CD14-positive monocyte (primary cell): ENCODE data around the gene EIF1. TPM values are rescaled to one million over a fixed set of nuclear protein-coding genes. Genes with fewer than 3 reads are reported as not detected.

Source experiments
- DNase-seq, 3 donors: peaks; one replicate each; pipeline ENCODE4 v3.0.0-alpha.2; 2011 to 2022
- H2AFZ ChIP-seq: 2 replicates; pipeline ENCODE4 v1.6.0; 2012; ENCODE audit warnings: mild to moderate bottlenecking, low read depth, low read length, inconsistent platforms; ENCODE audit not compliant: insufficient read depth, poor library complexity, severe bottlenecking
- H3K27ac ChIP-seq, 2 donors: 1 replicate in 1 of 2; 2 replicates in 1 of 2; pipeline ENCODE4 v1.5.1; 2012 to 2013; ENCODE audit warnings: low read length in 2 of 2, control low read depth in 1 of 2, inconsistent platforms in 1 of 2, low read depth in 1 of 2, mild to moderate bottlenecking in 1 of 2
- H3K27me3 ChIP-seq, 2 donors: one replicate each; pipeline versions ENCODE4 v1.6.0 to v1.6.1; 2011 to 2013; ENCODE audit warnings: low read length in 2 of 2; ENCODE audit not compliant: control insufficient read depth in 2 of 2, insufficient read depth in 2 of 2
- H3K36me3 ChIP-seq, 2 donors: replicated peaks in 1 of 2; 1 replicate in 1 of 2; 2 replicates in 1 of 2; pipeline versions ENCODE4 v1.5.1 to v1.6.1; 2012 to 2013; ENCODE audit warnings: low read length in 2 of 2, control low read depth in 1 of 2, inconsistent platforms in 1 of 2, mild to moderate bottlenecking in 1 of 2; ENCODE audit not compliant: insufficient read depth in 2 of 2, control insufficient read depth in 1 of 2
- H3K4me1 ChIP-seq, 2 donors: 1 replicate in 1 of 2; 2 replicates in 1 of 2; pipeline versions ENCODE4 v1.5.1 to v1.6.1; 2012 to 2013; ENCODE audit warnings: low read length in 2 of 2, control low read depth in 1 of 2, inconsistent platforms in 1 of 2, mild to moderate bottlenecking in 1 of 2, moderate library complexity in 1 of 2; ENCODE audit not compliant: insufficient read depth in 2 of 2, control insufficient read depth in 1 of 2
- H3K4me2 ChIP-seq: replicated peaks from 2 replicates; pipeline ENCODE3; 2012; ENCODE audit warnings: low read length, moderate library complexity, mild to moderate bottlenecking; ENCODE audit not compliant: poor library complexity, severe bottlenecking; ENCODE audit errors: extremely low read depth
- H3K4me3 ChIP-seq, 3 experiments: fragments of 200-600 bp in 1 of 3; sonication (generic) in 1 of 3; replicated peaks in 1 of 3; 1 replicate in 2 of 3; 2 replicates in 1 of 3; pipeline ENCODE4 v1.5.1; 2011 to 2013; ENCODE audit warnings: low read length in 3 of 3, mild to moderate bottlenecking in 3 of 3, control low read depth in 2 of 3, low read depth in 2 of 3, inconsistent platforms in 1 of 3, moderate library complexity in 1 of 3
- H3K79me2 ChIP-seq: 2 replicates; pipeline ENCODE4 v1.6.0; 2012; ENCODE audit warnings: mild to moderate bottlenecking, control low read depth, inconsistent platforms, low read length, moderate library complexity; ENCODE audit not compliant: insufficient read depth
- H3K9ac ChIP-seq: 2 replicates; pipeline ENCODE4 v1.6.0; 2017; ENCODE audit warnings: low read length, mild to moderate bottlenecking; ENCODE audit not compliant: insufficient read depth, poor library complexity, severe bottlenecking
- H3K9me3 ChIP-seq, 2 donors: replicated peaks in 1 of 2; 1 replicate in 1 of 2; 2 replicates in 1 of 2; pipeline versions ENCODE4 v1.5.1 to v1.6.1; 2012 to 2013; ENCODE audit warnings: low read length in 2 of 2, control low read depth in 1 of 2; ENCODE audit not compliant: control insufficient read depth in 1 of 2, insufficient read depth in 1 of 2
- H4K20me1 ChIP-seq: 2 replicates; pipeline ENCODE4 v1.6.0; 2012; ENCODE audit warnings: mild to moderate bottlenecking, low read length, control low read depth, moderate library complexity; ENCODE audit not compliant: insufficient read depth
- H3K27ac Mint-ChIP-seq, 7 donors: one replicate each; pipeline ENCODE4 v1.8.0; 2020; ENCODE audit warnings: mild to moderate bottlenecking in 7 of 7, mixed read lengths in 7 of 7, moderate library complexity in 6 of 7, inconsistent platforms in 2 of 7
- H3K27me3 Mint-ChIP-seq, 3 donors: one replicate each; pipeline ENCODE4 v1.8.0; 2021 to 2022; ENCODE audit warnings: low read depth in 3 of 3, mild to moderate bottlenecking in 3 of 3, mixed read lengths in 3 of 3, moderate library complexity in 3 of 3, inconsistent platforms in 1 of 3
- H3K36me3 Mint-ChIP-seq, 2 donors: one replicate each; pipeline ENCODE4 v1.8.0; 2020; ENCODE audit warnings: mixed read lengths in 2 of 2, inconsistent platforms in 1 of 2, mild to moderate bottlenecking in 1 of 2
- H3K4me1 Mint-ChIP-seq: one replicate; pipeline ENCODE4 v1.8.0; 2020; ENCODE audit warnings: mild to moderate bottlenecking, mixed read lengths
- H3K4me3 Mint-ChIP-seq, 2 donors: one replicate each; pipeline ENCODE4 v1.8.0; 2020; ENCODE audit warnings: mild to moderate bottlenecking in 2 of 2, mixed read lengths in 2 of 2, moderate library complexity in 1 of 2
- H3K9me3 Mint-ChIP-seq, 7 donors: one replicate each; pipeline ENCODE4 v1.8.0; 2020 to 2022; ENCODE audit warnings: mixed read lengths in 7 of 7, mild to moderate bottlenecking in 6 of 7, moderate library complexity in 6 of 7, inconsistent platforms in 2 of 7
- WGBS: methylation state at CpG from one replicate; pipeline ENCODE4 v1.1.5; 2013; ENCODE audit warnings: missing lambda C conversion rate; ENCODE audit not compliant: insufficient coverage; 5-methylcytosine and 5-hydroxymethylcytosine counted together
- intact Hi-C, 2 donors: fragments of 100-400 bp; cut with micrococcal nuclease; formaldehyde crosslinking; loops; one replicate each; pipeline versions ENCODE4 v1.15.0 to v1.15.1; 2023
- polyA plus RNA-seq, 3 donors: library from polyadenylated mRNA; depleted of rRNA in 1 of 3; unstranded in 2 of 3; stranded (reverse) in 1 of 3; fragments of 300-500 nt in 2 of 3; fragments of >200 nt in 1 of 3; fragmentation: Illumina TruSeq in 2 of 3; gene quantifications; 1 replicate in 2 of 3; 2 replicates in 1 of 3; pipeline ENCODE4 v1.2.3, GENCODE V29; 2012 to 2021
- TF ChIP-seq, protein P1 (sequence below): fragments of 200-600 bp; IDR thresholded peaks from one replicate; pipeline ENCODE4 v1.8.0; 2022; ENCODE audit warnings: antibody characterized with exemption, mild to moderate bottlenecking

EIF1 gene
- polyA plus RNA-seq, 3 donors: 1,176 to 1,536 (median 1,425) TPM

DNA sequence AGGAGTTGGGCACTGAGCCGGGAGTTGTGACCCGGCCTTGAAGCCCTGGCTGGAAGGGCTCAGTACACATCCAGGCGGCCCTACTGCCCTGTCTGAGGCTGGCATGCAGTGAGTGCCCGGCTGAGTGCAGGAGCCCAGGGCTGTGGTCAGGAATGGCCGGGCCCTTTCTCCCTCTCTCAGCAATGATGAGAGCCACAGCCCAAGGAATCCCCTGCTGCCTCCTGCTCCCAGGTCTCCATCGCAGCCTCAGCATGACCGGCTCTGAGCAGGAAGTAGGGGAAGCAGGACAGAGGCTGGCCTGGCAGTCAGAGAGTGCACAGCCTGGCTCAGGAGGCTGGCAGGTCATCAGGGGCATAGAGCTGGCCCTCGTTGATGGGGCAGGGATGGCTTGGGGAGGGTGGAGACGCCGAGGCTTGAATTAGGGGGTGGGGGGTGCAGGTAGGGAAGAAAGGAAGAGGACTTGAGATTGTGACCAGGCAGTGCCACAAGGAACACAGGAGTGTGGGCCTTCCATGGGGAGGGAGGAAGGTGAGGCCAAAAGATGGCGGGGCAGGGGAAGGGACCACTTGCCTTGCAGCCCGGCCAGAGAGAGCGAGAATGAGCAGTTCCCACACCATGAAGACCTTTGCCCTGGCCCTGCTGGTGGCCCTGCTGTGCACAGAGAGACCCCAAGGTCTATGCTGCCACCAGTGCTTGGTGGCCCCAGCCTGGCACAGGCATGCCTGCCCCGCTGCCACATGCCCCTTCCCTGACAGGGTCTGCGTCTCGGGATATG, 32.2 kb upstream of the EIF1 start:
- Mint-ChIP-seq H3K36me3 (no peaks in the 10 kb centered on the region), H3K4me1 (no peaks in the 10 kb centered on the region), H3K9me3 (no peaks in the 10 kb centered on the region), H3K4me3 (no peak overlapping the region), H3K27ac (peak overlapping the region in 1 of 7 donors; percentile 22), H3K27me3 (peaks cover 2 to 6% (median 5%) of the 10 kb centered on the region in 3 donors)
- no peak overlapping the region for H2AFZ ChIP-seq
- no peak overlapping the region for H3K4me3 ChIP-seq
- no peak for DNase-seq
- H4K20me1 ChIP-seq: no peaks in the 10 kb centered on the region
- no peaks in the 10 kb centered on the region for H3K79me2 ChIP-seq
- TF ChIP-seq, protein P1, sequence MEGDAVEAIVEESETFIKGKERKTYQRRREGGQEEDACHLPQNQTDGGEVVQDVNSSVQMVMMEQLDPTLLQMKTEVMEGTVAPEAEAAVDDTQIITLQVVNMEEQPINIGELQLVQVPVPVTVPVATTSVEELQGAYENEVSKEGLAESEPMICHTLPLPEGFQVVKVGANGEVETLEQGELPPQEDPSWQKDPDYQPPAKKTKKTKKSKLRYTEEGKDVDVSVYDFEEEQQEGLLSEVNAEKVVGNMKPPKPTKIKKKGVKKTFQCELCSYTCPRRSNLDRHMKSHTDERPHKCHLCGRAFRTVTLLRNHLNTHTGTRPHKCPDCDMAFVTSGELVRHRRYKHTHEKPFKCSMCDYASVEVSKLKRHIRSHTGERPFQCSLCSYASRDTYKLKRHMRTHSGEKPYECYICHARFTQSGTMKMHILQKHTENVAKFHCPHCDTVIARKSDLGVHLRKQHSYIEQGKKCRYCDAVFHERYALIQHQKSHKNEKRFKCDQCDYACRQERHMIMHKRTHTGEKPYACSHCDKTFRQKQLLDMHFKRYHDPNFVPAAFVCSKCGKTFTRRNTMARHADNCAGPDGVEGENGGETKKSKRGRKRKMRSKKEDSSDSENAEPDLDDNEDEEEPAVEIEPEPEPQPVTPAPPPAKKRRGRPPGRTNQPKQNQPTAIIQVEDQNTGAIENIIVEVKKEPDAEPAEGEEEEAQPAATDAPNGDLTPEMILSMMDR: no peak
- no peaks in the 10 kb centered on the region for H3K9me3 ChIP-seq
- no peaks in the 10 kb centered on the region for H3K27me3 ChIP-seq
- intact Hi-C loops: no loop called here
- H3K4me1 ChIP-seq: no peaks in the 10 kb centered on the region
- H3K36me3 ChIP-seq: no peaks in the 10 kb centered on the region
- no peak overlapping the region for H3K9ac ChIP-seq
- 92% methylated on average over 9 of the region's 16 CpGs for WGBS
- no peak overlapping the region for H3K4me2 ChIP-seq
- H3K27ac ChIP-seq: no peak overlapping the region

DNA sequence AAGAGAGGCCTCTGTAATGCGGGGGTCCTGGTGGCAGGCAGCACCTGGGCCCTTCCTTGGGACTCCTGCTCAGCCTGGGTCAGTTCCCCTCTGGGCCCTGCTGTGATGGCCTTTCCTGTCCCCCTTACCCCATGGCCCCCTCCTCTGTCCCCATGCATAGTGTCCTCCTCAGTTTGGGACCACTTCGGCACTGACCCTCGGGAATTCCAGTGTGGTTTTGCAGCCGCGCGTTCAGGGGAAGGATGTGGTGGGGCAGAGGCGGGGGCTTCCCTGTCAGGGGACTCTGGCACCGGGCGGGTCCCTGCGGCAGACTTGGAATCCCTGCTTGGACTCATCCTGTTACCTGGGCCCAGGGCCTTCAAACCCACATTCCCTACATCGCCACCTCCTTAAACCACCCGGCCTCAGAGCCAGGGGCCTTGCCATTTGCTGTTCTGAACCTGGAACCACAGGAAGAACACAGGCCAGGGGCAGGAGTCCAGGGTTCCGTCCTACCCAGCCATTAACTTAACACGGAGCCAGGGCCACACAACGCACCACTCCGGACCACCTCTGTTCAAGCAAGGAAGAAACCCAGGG, 31.4 kb upstream of the EIF1 start:
- H3K4me3 Mint-ChIP-seq: no peak overlapping the region
- WGBS: 80% methylated on average over 5 of the region's 16 CpGs
- no peak for DNase-seq

More for the DNA sequence above, 31.4 kb upstream of the EIF1 start:
- Histone ChIP-seq H3K9ac (no peak overlapping the region), H3K9me3 (no peaks in the 10 kb centered on the region), H4K20me1 (no peaks in the 10 kb centered on the region), H3K36me3 (no peaks in the 10 kb centered on the region), H3K27me3 (no peaks in the 10 kb centered on the region), H3K4me3 (no peak overlapping the region), H3K4me1 (no peaks in the 10 kb centered on the region), H2AFZ (no peak overlapping the region), H3K4me2 (no peak overlapping the region), H3K79me2 (no peaks in the 10 kb centered on the region), H3K27ac (no peak overlapping the region)
- Mint-ChIP-seq H3K27me3 (peaks cover 2 to 6% (median 5%) of the 10 kb centered on the region in 3 donors), H3K9me3 (no peaks in the 10 kb centered on the region), H3K4me1 (no peaks in the 10 kb centered on the region), H3K36me3 (no peaks in the 10 kb centered on the region), H3K27ac (peak overlapping the region in 1 of 7 donors; percentile 26)
- TF ChIP-seq, protein P1: no peak
- intact Hi-C loops: no loop called here
